ENCODE measurements around the gene LIPN. TPM values are rescaled to one million over a fixed set of nuclear protein-coding genes. Genes with fewer than 3 reads are reported as not detected.

The LIPN gene
- total RNA-seq, 1 experiment from 2014 or later: not detected

DNA sequence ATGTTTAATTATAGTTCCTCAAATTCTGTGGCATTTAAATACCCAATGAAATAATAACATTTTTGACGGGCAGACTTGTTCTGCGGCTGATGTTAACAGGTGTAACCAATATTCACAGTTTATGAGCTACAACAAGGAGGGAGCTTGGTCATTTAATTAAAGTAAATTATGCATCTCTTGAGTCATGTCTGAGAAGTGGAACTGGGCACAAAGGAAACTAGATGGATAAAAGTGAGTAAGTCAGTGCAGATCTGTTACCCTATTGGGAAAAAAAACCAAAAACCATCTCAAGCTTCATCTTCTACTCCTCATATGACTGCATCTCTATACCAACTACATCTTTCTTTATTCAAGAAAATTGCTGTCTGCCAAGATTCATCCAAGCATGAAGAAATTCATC, 67.9 kb downstream of the LIPN start:
- no peak for DNase-seq (ENCODE audit: low read depth)

- no peak for DNase-seq (ENCODE audit: low read depth)
Measured at GRCh38 chr10:88828310-88828709, 68.5 kb downstream of the LIPN start.

Other genes starting within 250 kb of the LIPN start
- gene RNLS, start 176.7 kb upstream of the LIPN start, total RNA-seq (2014; rRNA removed; shearing (Covaris generic)): 4.3 and 13.9 TPM in 2 replicates
- not detected in 2 replicates for gene LIPJ, start 173.3 kb upstream of the LIPN start, total RNA-seq (2014; rRNA removed; shearing (Covaris generic))
- gene LIPF, start 95.6 kb upstream of the LIPN start, total RNA-seq (2014; rRNA removed; shearing (Covaris generic)): not detected in 2 replicates
- gene LIPK, start 53.8 kb upstream of the LIPN start, total RNA-seq (2014; rRNA removed; shearing (Covaris generic)): not detected in 2 replicates
- not detected in 2 replicates for gene LIPM, start 42.7 kb downstream of the LIPN start, total RNA-seq (2014; rRNA removed; shearing (Covaris generic))
- not detected in 2 replicates for gene ANKRD22, start 91.8 kb downstream of the LIPN start, total RNA-seq (2014; rRNA removed; shearing (Covaris generic))
- 22.9 and 23.9 TPM in 2 replicates for gene STAMBPL1, start 120.2 kb downstream of the LIPN start, total RNA-seq (2014; rRNA removed; shearing (Covaris generic))
- 12.3 and 21.0 TPM in 2 replicates for gene ACTA2, start 192.8 kb downstream of the LIPN start, total RNA-seq (2014; rRNA removed; shearing (Covaris generic))
- 5.2 and 5.8 TPM in 2 replicates for gene FAS, start 230.8 kb downstream of the LIPN start, total RNA-seq (2014; rRNA removed; shearing (Covaris generic))

All from Daoy (cell line).